GM21390 (cell line): ENCODE data around the gene NUS1.
"Not testable (repeated sequence)": the region's sequence is repeated elsewhere in the genome, so short reads cannot be mapped to it uniquely, and the experiment has no call there.

Source experiments
- ATAC-seq: cut with Tn5 transposase; IDR thresholded peaks from one replicate; pipeline ENCODE4 v1.9.1; 2021; ENCODE audit not compliant: unreplicated experiment

The NUS1 gene

DNA sequence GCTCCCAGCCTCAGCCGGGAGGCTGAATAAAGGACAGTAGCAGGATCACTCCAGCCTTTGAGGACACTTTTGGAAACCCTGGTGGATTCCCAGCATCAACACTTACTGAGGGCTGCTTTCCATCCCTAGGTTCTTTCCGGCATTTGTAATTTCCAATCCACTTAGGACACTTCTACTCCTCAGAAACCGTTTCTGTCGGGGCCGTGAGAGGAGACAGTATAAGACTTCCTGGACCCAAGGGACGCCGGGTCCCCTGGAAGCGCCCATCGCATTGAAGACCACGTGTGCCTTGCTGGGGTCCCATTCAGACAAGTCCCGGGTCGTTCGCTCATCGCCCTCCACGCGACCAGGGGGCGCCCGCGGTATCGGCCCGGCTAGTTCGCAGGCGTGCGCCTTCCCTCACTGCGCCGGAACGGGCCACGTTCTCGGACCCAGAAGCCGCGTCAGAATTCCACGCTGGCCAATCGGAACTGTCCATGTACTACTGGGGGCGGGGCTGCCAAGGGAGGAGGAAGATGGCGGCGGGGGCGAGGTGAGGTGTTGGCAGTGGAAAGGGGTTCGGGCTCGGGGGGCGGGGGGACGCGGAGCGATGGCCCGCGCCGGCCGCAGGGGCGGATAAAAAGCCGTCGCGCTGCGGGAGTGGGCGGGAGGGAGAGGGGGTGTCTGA lies at the start of gene NUS1:
TSS of gene NUS1 (plus strand) at position 479 of the 667 bp plus-strand sequence. CDS start 202 bp downstream, outside the sequence.
- ATAC-seq = peak; percentile 97

- no peak for ATAC-seq
Measured at GRCh38 chr6:117627533-117627932, 47.7 kb upstream of the NUS1 start.

DNA sequence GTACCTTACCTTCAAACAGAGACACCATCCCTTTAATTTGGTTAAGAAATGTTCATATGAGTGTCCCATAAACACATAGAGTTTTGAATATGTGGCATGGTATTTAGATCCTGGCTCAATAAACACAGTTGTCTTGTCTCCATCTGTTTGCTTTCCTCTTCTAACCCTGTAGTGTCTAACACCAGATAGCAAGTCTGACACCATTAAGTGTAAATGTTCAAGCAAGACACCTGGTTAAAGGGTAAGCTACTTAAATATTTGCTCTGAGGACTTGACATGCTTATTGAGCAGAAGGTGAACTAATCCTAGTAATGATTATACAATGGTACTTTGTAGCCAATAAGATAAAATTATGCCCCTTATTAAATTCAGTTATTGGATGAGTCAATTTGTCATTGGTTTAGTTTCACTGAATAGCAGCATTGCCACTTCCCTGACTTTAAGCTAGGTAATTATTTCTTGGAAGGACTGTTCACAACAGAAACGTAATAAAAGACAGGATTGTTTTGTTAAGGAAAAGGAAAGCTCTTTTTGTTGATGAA lies 46.1 kb upstream of the NUS1 start:
- ATAC-seq = no peak

- no peak for ATAC-seq
Measured at GRCh38 chr6:117637770-117638169, 37.5 kb upstream of the NUS1 start.

- no peak for ATAC-seq
Measured at GRCh38 chr6:117642976-117643375, 32.3 kb upstream of the NUS1 start.

DNA sequence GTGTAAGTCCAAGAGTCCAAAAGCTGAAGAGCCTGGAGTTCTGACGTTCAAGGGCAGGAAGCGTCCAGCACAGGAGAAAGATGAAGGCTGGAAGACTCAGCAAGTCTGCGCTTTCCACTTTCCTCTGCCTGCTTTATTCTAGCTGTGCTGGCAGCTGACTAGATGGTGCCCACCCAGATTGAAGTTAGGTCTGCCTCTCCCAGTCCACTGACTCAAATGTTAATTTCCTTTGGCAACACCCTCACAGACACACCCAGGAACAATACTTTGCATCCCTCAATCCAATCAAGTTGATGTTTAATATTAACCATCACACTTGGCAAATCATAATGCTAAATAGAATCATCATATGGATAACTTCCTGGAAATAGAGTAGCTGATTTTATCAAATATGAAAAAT lies 23.3 kb upstream of the NUS1 start:
- ATAC-seq = not testable (repeated sequence)

GRCh38 chr6:117653949-117654348 lies 21.3 kb upstream of the NUS1 start:
- no peak for ATAC-seq

DNA sequence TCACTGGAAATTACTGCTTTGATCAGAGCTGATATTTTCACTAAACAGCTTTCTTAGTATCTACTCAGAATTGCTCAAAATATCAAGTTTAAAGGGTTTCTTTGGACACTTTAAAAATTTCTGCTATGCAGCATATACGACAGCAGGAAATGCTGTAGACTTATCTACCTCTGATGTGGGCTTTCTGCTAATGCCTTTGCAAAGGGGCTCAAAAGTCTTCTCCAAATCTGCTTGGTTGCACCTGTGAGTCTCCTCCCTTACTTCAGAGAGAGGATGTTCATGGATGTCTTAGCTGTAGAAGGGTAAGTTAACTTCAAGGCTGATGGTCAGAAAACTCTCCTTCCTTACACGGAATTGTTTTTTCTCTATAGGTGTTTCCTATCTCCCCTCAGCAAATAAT lies 19.9 kb upstream of the NUS1 start:
- ATAC-seq = no peak

- ATAC-seq = no peak
Measured at GRCh38 chr6:117666881-117667280, 8.4 kb upstream of the NUS1 start.

GRCh38 chr6:117668736-117669135 lies 6.5 kb upstream of the NUS1 start:
- no peak for ATAC-seq

DNA sequence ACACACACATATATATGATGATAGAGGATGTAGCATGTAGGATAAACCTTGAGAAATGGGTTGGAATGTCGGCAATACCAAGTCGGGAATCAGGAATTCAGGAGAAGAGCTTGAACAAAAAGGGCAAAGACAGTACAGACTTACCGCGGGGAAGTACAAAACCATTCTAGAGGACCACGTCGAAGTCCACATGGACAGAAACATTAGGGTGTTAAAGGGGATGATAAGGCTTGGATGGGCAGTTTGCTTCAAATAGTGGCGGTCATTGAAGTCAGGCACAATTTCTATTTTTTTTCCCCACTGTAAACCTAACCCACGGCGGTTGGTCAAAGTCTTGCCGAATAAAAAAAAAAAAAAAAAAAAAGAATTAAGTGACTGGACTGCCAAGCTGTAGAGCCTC lies 766 bp upstream of the NUS1 start:
- no peak for ATAC-seq

DNA sequence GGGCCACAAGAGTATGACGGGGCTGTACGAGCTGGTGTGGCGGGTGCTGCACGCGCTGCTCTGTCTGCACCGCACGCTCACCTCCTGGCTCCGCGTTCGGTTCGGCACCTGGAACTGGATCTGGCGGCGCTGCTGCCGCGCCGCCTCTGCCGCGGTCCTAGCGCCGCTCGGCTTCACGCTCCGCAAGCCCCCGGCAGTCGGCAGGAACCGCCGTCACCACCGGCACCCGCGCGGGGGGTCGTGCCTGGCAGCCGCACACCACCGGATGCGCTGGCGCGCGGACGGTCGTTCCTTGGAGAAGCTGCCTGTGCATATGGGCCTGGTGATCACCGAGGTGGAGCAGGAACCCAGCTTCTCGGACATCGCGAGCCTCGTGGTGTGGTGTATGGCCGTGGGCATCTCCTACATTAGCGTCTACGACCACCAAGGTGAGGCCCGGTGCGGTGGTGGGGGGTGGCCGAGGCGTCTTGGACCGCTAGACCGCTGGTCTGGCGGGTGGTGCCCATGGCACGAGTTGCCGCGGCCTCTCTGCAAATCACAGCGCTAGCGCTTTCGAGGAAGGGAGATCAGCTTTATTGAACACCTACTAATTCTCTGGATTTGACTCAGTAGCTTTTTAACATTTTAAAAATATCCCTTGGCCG lies 511 bp downstream of the NUS1 start:
- ATAC-seq = peak; percentile 26

GRCh38 chr6:117676577-117677218 lies 1.4 kb downstream of the NUS1 start:
- no peak for ATAC-seq

GRCh38 chr6:117677553-117678141 lies 2.4 kb downstream of the NUS1 start:
- ATAC-seq = no peak

- ATAC-seq = no peak
Measured at GRCh38 chr6:117681162-117681741, 6.0 kb downstream of the NUS1 start.

DNA sequence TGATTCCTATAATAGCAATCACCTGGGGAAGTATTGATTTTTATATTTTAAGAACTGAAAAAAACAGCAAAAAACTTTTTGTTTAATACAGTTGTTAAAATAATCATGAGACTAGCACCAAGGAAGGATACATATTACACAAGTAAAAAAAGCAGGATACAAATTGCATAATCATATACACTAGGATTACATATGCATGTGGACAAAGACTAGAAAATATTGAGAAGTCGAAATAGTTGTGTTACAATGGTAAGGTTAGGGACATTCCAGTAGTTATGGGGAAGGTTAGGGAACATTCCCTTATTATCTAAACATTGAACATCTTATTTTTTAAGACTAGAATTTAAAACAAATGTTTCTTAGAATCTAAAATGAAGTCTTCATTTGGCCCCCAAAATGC lies 9.5 kb downstream of the NUS1 start:
- no peak for ATAC-seq

GRCh38 chr6:117685359-117685758 lies 10.1 kb downstream of the NUS1 start:
- no peak for ATAC-seq

DNA sequence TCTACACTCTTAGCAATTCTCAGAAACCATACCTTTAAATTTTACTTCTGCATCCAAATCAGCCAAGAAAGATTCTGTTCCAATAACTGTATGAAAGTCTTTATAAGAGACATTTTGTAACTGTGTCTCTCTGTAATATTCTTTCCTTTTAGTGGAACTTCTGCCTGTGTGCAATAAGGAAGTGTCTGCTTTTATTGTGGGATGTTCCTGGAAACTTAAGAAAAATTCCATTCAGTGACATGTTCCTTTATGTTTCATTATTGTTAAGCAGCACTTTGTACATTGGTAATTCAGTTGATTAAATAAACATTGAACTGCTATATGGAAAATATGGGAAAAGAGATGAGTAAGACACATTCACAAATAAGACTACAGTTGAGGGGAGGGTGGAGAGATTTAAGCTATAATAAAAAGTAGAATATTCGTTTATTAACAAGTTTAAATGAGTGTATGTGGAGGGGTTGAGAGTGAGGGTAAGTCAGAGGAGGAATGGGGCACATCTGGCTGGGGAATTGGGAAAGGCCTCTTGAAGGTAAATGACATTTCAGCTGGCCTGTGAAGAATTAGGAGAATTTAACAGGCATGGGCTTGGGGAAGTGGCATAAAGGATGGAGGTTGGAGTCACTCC lies 11.9 kb downstream of the NUS1 start:
- ATAC-seq = no peak

DNA sequence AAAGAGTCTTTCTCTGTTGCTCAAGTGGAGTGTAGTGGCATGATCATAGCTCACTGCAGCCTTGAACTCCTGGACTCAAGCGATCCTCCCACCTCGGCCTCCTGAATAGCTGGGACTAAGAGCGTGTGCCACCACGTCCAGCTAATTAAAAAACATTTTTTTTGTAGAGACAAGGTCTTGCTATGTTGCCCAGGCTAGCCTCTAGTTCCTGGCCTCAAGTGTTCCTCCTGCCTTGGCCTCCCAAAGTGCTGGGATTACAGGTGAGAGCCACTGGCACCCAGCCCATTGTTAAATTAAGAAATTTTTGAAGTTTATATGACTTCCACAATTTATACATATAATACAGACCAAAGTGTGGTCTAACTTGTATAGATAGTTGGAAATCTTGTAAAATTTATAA lies 14.3 kb downstream of the NUS1 start:
- not testable (repeated sequence) for ATAC-seq

DNA sequence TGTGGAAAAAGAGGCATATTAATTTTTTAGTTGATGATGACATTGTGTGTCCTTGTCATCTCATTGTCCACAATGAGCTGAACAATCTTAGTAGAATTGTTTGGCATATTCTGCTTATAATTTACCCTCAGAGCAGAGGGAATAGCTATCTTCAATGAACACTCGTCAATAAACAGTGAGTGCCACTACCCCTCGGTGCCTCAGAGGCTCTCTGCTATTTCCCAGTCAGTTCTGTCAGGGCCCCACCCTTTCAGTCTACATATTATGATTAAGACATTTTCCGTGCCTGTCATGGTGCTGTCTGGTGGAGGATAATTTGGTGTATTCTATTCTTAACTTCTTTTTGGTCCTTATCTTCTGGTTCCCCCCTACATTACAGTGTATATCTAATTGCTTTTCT lies 31.2 kb downstream of the NUS1 start:
- ATAC-seq = no peak
